C1 segment of cervical spinal cord (tissue), 14 donors: ENCODE measurements around the gene EEIG1.
"Not testable (repeated sequence)": the region's sequence is repeated elsewhere in the genome, so short reads cannot be mapped to it uniquely, and the experiment has no call there.

ENCODE experiments used
- DNase-seq, 14 donors: peaks; one replicate each; lab custom pipeline; 2025; lab: John Stamatoyannopoulos, UW

Gene EEIG1

DNA sequence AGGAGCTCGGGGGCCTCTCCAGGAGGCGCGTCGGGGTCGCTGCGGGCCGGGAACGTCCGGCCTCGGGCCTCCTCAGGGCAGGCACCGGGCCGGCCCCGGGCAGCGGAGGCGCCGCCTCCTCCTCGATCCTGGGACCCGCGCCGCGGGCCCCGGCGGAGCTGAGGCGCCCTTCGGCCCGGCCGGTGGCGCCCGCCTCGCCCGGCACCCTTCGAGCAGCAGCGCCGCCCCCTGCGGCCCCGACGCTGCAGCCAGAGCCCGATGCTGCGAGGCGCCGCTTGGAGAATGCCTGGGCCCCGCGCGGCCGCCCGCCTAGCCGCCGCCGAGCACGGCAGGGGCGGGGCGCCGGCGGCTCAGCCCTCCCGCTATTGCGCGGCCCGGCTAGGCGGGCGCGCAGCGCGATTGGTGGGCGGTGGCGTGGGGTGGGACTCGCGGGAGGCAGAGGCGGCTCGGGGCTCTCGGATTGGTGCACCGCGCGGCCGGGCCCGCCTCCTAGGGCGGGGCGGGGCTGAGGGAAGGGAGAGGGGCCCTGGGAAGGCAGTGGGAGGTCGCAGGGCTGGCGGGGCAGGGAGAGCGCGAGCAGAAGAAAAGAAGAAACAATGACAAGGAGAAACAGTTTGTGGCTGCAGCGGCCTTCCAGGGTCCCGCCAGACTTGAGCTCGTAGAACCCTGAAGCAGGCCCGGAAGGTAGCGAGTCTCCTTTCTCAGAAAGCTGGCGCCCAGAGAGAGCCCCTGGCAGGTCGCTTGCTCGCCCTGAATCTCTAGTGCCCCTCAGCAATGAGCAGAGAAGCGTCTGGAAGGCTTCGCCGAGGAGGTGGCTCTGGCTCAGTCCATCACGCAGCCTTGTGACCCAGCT lies at the start of gene EEIG1:
EEIG1 (minus strand) TSS at position 284 of the 853 bp plus-strand sequence. CDS start 852 bp downstream, outside the sequence.
- DNase-seq = peak; percentile 39 to 98 (median 92)

DNA sequence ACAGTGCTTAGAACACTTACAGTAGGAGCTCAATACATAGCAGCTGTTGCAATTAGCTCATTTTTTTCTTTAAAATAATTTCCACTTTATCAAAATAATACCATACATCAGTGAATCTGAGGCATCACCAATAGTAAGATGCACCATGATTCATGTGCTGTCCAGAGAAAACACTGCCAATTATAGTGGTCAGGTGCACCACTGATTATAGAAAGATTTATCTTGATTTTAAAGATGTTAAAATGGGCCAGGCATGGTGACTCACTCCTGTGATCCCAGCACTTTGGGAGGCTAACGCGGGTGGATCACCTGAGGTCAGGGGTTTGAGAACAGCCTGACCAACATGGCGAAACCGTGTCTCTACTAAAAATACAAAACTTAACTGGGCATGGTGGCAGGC lies 46.9 kb upstream of the EEIG1 start:
- DNase-seq = no peak

DNA sequence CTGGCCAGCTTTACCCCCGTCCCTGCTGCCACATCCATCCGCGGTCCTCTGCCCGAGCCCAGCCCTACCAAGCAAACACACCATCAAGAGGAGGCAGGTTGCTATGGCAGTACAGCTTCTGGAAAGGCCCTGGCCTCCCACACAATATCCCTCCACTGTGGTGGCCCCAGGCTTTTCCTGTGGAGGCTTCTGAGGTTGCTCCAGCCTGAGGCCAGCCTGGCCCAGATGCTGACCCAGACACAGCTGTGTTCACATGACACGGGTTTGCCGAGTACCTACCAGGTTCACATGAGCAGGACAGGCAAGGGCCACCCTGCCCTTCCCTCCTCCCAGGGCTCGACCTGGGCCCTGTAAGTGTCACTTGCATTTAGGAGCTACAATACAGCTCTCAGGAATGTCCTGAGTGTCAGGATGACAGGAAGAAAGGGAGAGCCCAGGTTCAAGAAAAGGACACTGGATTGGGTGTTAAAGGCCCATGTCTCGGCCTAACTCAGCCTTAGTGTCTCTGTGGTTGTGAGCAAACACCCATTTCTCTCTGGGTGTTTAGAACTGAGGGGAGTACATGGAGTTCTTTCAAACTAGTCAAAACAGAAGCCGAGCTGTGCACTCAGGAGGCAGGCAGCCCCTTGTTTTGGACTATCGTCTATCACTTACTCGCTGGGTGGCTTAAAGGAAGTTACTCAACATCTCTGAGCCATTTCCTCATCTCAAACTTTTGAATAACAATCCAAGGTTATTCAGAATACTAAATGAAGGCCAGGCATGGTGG lies 46.2 kb upstream of the EEIG1 start:
- no peak for DNase-seq

DNA sequence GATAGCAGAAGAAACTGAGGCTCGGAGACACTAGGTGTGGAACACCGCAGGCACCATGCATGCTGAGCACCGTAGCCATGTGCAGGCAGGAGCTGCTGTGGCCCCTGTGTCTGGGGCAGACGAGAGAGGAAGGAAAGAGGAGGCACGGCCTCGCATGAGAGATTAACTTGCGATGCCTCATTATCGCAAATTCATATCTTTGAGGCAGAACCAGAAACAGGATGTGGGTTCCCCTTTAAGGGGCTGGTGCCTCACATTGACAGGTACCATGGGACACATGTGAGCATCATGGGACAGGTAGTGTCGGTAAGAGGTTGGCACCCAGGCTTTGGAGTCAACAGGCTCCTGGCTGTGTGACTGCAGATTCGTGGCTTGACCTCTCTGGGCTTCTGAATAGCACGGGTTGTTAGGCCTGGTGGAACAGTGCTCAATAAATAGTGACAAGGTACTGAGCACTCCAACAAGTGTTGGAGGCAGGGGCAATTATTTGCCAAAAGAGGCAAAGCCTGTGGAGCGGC lies 45.5 kb upstream of the EEIG1 start:
- no peak for DNase-seq

- DNase-seq = no peak
These were observed 44.9 kb upstream of the EEIG1 start for GRCh38 chr9:128025736-128026135.

DNA sequence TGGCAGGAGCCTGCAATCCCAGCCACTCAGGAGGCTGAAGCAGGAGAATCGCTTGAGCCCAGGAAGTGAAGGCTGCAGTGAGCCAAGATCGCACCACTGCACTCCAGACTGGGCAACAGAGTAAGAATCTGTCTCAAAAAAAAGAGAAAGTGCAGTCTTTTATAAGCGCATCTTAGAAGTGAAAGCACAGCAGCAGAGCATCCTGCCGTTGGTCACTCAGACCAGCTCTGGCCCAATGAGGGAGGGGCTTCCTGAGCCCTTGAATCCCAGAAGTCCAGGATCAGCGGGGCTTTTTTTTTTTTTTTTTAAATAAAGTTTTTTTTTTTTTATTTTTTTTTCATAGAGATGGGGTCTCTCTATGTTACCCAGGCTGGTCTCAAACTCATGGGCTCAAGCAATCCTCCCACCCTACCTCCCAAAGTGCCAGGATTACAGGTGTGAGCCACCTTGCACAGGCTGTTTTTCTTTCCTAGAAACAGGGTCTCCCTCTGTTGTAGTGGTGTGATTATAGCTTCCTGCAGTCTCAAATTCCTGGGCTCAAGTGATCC lies 44.0 kb upstream of the EEIG1 start:
- no peak for DNase-seq

GRCh38 chr9:128023671-128024070 lies 42.9 kb upstream of the EEIG1 start:
- not testable (repeated sequence) for DNase-seq

DNA sequence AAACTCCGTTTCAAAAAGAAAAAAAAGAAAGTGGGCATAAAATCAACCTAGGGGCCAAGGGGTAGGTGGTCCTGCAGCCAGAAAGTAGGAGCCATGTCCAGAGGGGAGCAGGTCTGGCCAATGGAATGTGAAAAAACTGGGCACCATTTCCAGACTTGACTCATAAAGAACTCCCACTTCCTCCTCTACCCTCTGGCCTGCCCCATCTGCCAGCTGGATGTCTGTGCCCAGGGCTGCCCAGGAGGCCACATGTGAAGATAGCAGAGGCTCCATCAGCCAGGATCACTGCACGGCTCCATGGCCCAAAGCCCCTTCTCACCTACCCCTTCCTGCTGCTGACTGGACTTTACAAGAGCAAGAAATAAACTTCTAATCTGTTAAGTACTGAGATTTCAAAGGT lies 42.1 kb upstream of the EEIG1 start:
- no peak for DNase-seq

GRCh38 chr9:128021098-128021497 lies 40.3 kb upstream of the EEIG1 start:
- DNase-seq = no peak

DNA sequence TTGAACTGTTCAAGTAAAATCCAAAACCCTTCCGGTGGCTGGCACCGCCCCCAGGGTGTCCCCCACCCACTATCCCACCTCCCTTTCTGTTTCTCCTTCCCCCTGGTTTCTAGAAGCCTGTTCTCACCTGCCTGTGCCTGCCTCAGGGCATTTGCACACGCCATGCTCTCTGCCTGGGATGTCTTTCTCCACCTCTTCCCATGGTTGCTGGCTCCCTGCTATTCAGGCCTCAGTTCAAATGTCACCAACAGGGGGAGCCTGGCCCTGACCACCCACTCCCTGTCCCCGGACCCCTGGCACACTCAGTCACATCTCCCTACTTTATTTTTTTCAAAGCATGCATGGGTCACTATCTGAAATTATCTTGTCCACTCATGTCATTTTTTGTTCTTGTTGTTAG lies 39.9 kb upstream of the EEIG1 start:
- DNase-seq = no peak

DNA sequence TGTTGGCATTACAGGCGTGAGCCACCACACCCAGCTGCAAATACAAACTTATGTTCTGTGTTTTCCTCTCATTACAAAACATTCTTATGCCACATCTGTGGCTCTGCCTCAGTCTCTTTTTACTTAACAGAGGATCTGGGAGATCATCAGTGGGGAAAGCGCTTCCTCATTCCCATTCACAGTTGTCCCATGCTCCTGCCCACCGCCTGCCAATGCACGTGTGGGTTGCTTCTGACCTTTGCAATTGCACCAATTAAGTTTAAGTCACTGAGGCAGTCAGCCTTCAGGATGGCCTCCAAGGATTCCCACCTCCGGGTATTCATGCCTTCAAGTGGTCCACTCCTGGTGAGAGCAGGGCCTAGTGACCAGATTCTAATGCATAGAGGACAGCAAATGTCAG lies 34.9 kb upstream of the EEIG1 start:
- DNase-seq = no peak

DNA sequence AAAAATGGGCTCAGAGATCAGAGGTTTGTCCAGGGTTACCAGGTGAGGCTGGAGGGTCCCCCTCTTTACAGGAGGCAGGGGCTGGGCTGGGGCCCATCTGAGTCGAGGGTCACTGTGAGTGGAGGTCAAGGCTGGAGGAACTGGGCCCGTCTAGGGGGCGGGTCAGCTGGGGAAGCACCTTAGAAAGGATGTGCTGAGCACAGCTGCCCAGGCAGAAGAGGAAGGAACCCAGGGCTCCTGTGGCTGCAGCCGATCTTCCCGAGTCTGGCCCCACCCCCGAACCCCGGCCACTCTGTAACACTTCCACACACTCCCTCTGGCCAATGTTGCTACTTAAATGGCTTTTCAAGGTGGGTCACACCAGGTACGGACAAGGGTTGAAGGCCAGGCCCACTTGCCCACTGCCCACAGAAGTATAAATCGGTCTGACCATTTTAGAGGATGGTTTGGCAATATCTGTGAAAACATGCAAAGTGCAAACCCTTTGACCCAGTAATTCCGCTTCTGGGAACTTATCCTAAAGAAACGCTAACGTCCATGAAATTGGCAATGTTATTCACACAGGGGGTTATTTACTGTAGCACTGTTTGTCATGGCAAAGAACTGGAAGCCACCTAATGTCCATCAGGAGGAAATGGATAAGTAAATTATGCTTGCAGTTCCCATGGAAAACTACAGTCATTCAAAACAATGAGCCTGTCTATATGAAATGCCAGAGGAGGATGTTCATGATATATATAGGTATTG lies 30.5 kb upstream of the EEIG1 start:
- DNase-seq = peak in 1 of 14 donors; percentile 10

GRCh38 chr9:128009639-128010038 lies 28.9 kb upstream of the EEIG1 start:
- DNase-seq = no peak

GRCh38 chr9:128008171-128008570 lies 27.4 kb upstream of the EEIG1 start:
- no peak for DNase-seq

GRCh38 chr9:128007566-128008138 lies 26.9 kb upstream of the EEIG1 start:
- DNase-seq = peak in 3 of 14 donors; percentile 1 to 14 (median 8)

- no peak for DNase-seq
These were observed 25.7 kb upstream of the EEIG1 start for GRCh38 chr9:128006332-128006996.

DNA sequence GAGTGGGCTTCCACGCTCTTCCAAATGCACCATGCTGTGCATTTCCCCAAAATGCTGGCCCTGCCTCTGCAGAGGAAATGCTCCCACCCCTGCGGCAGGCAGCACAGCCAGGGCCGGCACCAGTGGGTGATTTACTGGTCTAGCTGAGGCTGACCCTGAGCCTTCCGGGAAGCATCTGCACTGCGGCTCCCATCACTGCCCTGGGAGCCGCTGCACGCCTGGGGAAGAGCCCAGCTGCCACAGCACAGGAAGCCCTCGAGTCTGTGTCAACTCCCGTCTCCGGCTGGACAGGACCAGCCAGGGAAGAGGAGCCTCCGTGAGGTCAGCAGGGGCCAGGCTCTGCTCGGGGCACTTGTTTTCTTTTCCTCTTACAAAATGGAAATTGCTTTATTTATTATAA lies 25.1 kb upstream of the EEIG1 start:
- DNase-seq = no peak

- DNase-seq = no peak
These were observed 23.3 kb upstream of the EEIG1 start for GRCh38 chr9:128003966-128004604.

DNA sequence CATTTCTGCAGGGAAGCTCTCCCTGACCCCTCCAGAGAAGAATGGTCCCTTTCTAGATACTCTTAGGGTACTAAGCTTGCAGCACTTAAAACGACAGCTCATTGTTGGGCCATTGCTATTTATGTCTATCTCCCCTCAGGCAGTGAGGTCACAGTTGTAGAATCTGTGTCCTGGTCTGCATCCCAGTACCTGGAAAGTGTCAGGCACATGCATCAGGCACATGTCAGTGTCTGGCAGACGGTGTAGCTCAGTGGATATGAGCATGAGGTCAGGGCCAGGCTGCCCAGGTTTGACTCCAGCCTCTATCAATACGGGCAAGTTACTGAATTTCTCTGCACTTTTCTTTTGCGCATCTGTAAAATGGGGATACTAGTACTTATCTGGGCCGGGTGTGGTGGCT lies 22.2 kb upstream of the EEIG1 start:
- DNase-seq = no peak

DNA sequence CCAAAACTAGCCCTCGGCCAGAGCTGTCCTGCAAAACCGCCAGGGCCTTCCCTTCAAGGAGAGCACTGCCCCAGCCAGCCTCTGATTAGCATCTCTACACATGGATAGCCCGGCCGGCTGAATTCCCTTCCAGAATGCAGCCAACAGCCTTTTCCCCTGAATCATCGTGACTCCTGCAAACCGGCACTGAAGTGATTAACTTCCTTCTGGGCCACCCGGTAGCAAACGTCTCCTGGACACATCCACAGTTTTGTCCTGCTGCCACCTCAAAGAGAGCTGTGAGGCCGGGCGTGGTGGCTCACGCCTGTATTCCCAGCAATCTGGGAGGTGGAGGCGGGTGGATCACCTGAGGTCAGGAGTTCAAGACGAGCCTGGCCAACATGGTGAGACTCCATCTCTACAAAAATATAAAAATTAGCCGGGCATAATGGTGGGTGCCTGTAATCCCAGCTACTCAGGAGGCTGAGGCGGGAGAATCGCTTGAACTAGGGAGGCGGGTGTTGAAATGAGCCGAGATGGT lies 21.1 kb upstream of the EEIG1 start:
- DNase-seq = no peak
